Left renal cortex interstitium (tissue), 4 donors: ENCODE measurements around the gene GFOD2. TPM values are rescaled to one million over a fixed set of nuclear protein-coding genes. Genes with fewer than 3 reads are reported as not detected.

Experiments used
- DNase-seq, 4 donors: peaks; one replicate each; pipeline ENCODE4 v3.0.0-alpha.2; 2013; ENCODE audit warnings: low read depth in 4 of 4, low spot score in 2 of 4, missing footprints in 1 of 4
- polyA plus RNA-seq, 4 donors: library from polyadenylated mRNA; unstranded; fragments of 120-200 nt; gene quantifications; one replicate each; pipeline ENCODE4 v1.2.1, GENCODE V29; 2013; ENCODE audit not compliant: insufficient read length in 4 of 4

GFOD2 gene
- polyA plus RNA-seq, 4 donors, result 18.7 to 25.6 (median 23.7) TPM

- DNase-seq, result no peak
These were observed 71.4 kb downstream of the GFOD2 start for GRCh38 chr16:67647681-67648080.

GRCh38 chr16:67647111-67647651 lies 71.9 kb downstream of the GFOD2 start:
- no peak for DNase-seq

- no peak for DNase-seq
These were observed 73.6 kb downstream of the GFOD2 start for GRCh38 chr16:67645397-67646121.

GRCh38 chr16:67644038-67644437 lies 75.1 kb downstream of the GFOD2 start:
- no peak for DNase-seq

DNA sequence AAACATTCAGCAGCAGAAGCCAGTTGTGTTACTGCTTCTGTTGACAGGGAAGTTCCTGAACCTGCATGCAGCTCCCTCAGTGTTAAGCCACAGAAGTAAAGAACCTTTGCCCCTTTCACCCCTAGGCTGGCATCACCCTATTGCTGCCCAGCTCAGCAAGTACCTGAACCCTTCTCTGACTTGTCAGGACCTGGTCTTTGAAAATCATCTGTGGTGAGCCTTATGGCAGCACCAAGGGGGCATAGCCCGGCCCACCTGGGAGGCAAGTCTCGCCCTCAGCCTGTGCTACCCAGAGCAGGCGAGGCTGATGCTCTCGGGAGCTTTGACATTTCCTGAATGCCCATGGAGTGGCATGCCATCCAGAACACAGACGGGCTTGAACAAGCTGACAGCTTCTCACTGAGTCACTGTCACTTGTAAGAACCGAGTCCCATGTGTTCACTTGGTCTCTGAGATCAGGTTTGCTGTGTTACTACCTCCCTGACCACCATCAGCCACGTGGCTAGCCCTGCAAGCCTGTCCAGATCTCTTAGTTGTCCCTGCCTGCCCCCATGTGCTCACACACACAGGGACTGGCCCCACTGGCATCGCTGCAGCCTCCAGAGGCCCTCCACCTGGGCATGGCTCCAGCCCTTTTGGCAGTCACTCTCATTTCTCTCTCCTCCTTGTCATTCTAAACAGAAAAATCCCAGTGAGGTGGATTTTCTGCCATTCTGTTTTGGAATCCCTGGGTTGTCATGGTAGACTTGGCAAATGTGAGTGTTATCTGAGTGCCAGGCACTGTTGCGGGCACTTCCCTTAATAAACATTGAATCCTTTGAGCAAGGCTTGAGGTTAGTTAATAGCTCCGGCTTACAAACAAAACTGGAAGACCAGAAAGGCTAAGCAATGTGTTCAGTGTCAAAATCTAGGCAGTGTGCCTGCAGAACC lies 77.1 kb downstream of the GFOD2 start:
- DNase-seq, result no peak

DNA sequence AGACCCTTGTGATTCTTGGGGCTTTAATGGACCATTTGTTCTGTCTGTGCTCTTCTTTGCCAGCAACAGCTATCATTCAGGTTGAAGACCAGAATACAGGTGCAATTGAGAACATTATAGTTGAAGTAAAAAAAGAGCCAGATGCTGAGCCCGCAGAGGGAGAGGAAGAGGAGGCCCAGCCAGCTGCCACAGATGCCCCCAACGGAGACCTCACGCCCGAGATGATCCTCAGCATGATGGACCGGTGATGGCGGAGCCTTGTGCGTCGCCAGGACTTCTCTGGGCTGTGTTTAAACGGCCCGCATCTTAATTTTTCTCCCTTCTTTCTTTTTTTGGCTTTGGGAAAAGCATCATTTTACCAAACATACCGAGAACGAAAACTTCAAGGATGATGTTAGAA lies 81.5 kb downstream of the GFOD2 start:
- no peak for DNase-seq

GRCh38 chr16:67636713-67637112 lies 82.4 kb downstream of the GFOD2 start:
- no peak for DNase-seq

DNA sequence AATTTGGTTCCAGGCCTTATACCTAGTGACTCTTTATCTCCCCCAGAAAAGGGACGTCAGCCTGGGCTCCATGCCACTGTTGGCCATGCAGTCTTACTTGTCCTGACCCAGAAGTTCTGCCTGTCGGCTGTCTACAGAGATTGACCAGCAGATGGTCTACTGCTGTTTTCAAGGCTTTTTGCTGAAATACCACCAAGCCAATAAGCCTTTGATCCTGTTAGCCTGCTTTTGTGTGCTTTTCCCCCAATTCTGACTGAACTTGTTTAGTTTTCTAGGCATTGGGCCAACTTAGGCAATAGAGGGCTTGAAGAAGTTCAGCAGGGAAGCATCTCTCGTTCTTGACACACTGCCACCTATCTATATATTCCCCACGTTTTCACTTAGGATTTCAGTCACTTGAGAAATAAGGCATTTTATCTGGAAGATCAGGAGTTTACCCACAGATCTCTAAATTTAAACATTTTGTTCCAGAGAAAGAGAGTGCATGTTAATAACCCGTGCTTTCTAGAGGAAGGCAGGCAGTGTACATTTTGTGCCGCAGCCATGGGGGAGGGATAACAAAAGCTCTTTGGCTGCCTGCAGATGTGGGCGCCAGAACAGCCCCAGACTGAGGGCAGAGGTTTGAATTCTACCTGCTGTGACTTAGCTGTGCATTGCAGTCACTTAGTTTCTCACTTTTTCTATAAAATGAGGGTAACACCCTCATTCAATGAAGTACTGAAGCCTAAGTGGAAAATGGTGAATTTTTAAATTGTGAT lies 86.5 kb downstream of the GFOD2 start:
- no peak for DNase-seq

- DNase-seq, result no peak
These were observed 90.9 kb downstream of the GFOD2 start for GRCh38 chr16:67628216-67628615.

Other genes starting within 250 kb of the GFOD2 start
- 10 to 100 TPM; 89.4 to 94.5 (median 92.3) TPM for gene ATP6V0D1, start 238.2 kb downstream of the GFOD2 start, polyA plus RNA-seq
- under 1 TPM in 3 of 4 donors, not detected in 1; 0.18 to 0.47 (median 0.39) TPM for gene AGRP, start 235.8 kb downstream of the GFOD2 start, polyA plus RNA-seq
- 100 to 1,000 TPM in 3 of 4 donors, 10 to 100 TPM in 1; 99.1 to 148 (median 143) TPM for gene RIPOR1, start 190.5 kb downstream of the GFOD2 start, polyA plus RNA-seq
- 10 to 100 TPM; 76.1 to 83.1 (median 78.7) TPM for gene CTCF, start 156.8 kb downstream of the GFOD2 start, polyA plus RNA-seq
- gene CARMIL2, start 74.2 kb downstream of the GFOD2 start, polyA plus RNA-seq, result 1 to 10 TPM in 3 of 4 donors, under 1 TPM in 1; 0.79 to 1.4 (median 1.0) TPM
- gene ACD, start 59.1 kb downstream of the GFOD2 start, polyA plus RNA-seq, result 10 to 100 TPM; 20.2 to 31.8 (median 26.2) TPM
- 1 to 10 TPM; 1.9 to 4.8 (median 3.0) TPM for gene PARD6A, start 58.4 kb downstream of the GFOD2 start, polyA plus RNA-seq
- gene ENKD1, start 52.6 kb downstream of the GFOD2 start, polyA plus RNA-seq, result 10 to 100 TPM; 16.9 to 38.5 (median 31.8) TPM
- gene C16orf86, start 52.5 kb downstream of the GFOD2 start, polyA plus RNA-seq, result 1 to 10 TPM; 3.6 to 5.2 (median 4.0) TPM
- 10 to 100 TPM; 18.4 to 34.4 (median 25.0) TPM for gene RANBP10, start 87.2 kb upstream of the GFOD2 start, polyA plus RNA-seq
- 10 to 100 TPM in 1 of 4 donors, 1 to 10 TPM in 3; 6.3 to 10.7 (median 7.7) TPM for gene TSNAXIP1, start 87.6 kb upstream of the GFOD2 start, polyA plus RNA-seq
- 10 to 100 TPM; 26.8 to 40.0 (median 32.0) TPM for gene THAP11, start 123.0 kb upstream of the GFOD2 start, polyA plus RNA-seq
- 100 to 1,000 TPM; 114 to 134 (median 127) TPM for gene NUTF2, start 127.6 kb upstream of the GFOD2 start, polyA plus RNA-seq
- gene CENPT, start 128.4 kb upstream of the GFOD2 start, polyA plus RNA-seq, result 10 to 100 TPM; 37.4 to 62.4 (median 50.7) TPM
- 100 to 1,000 TPM in 2 of 4 donors, 10 to 100 TPM in 2; 75.0 to 106 (median 97.3) TPM for gene EDC4, start 153.7 kb upstream of the GFOD2 start, polyA plus RNA-seq
- under 1 TPM in 3 of 4 donors, not detected in 1; 0.30 to 0.68 (median 0.63) TPM for gene NRN1L, start 165.6 kb upstream of the GFOD2 start, polyA plus RNA-seq
- gene PSKH1, start 173.9 kb upstream of the GFOD2 start, polyA plus RNA-seq, result 10 to 100 TPM; 33.5 to 44.6 (median 40.1) TPM
- gene CTRL, start 212.5 kb upstream of the GFOD2 start, polyA plus RNA-seq, result 1 to 10 TPM; 4.5 to 7.1 (median 5.8) TPM
- 10 to 100 TPM; 20.3 to 39.4 (median 28.3) TPM for gene PSMB10, start 217.5 kb upstream of the GFOD2 start, polyA plus RNA-seq
- gene LCAT, start 224.8 kb upstream of the GFOD2 start, polyA plus RNA-seq, result 10 to 100 TPM; 13.7 to 32.8 (median 20.2) TPM
- 10 to 100 TPM; 32.4 to 47.4 (median 40.2) TPM for gene SLC12A4, start 249.3 kb upstream of the GFOD2 start, polyA plus RNA-seq